Esophagus squamous epithelium (tissue), 5 donors: ENCODE measurements around the gene RIC8A. TPM values are rescaled to one million over a fixed set of nuclear protein-coding genes. Genes with fewer than 3 reads are reported as not detected.

Experiments used
- DNase-seq: peaks from one replicate; lab custom pipeline; 2025; lab: John Stamatoyannopoulos, UW
- H3K27ac ChIP-seq, 4 donors: fragments of 200-600 bp; sonication (generic); one replicate each; pipeline ENCODE4 v1.5.1; 2016 to 2019; ENCODE audit warnings: mild to moderate bottlenecking in 1 of 4
- H3K27me3 ChIP-seq, 4 donors: fragments of 200-600 bp; sonication (generic); 1 replicate in 3 of 4; 2 replicates in 1 of 4; pipeline versions ENCODE4 v1.5.1 to v1.6.0; 2017 to 2021; ENCODE audit warnings: antibody characterized with exemption in 1 of 4
- H3K36me3 ChIP-seq, 3 donors: fragments of 200-600 bp; sonication (generic); one replicate each; pipeline ENCODE4 v1.5.1; 2016 to 2019
- H3K4me1 ChIP-seq, 3 donors: fragments of 200-600 bp; sonication (generic); one replicate each; pipeline ENCODE4 v1.5.1; 2017 to 2019
- H3K4me3 ChIP-seq, 4 donors: fragments of 200-600 bp; sonication (generic); 1 replicate in 3 of 4; 2 replicates in 1 of 4; pipeline ENCODE4 v1.5.1; 2016 to 2019; ENCODE audit warnings: mild to moderate bottlenecking in 2 of 4, moderate library complexity in 1 of 4
- H3K9me3 ChIP-seq, 3 donors: fragments of 200-600 bp; sonication (generic); one replicate each; pipeline ENCODE4 v1.5.1; 2016 to 2019
- CTCF ChIP-seq, 6 experiments: fragments of 450-650 bp in 4 of 6; fragments of 200-600 bp in 2 of 6; sonication (generic) in 2 of 6; IDR thresholded peaks; one replicate each; pipeline ENCODE4 v1.5.1; 2016 to 2019; ENCODE audit warnings: antibody characterized with exemption in 6 of 6, mild to moderate bottlenecking in 4 of 6, moderate library complexity in 4 of 6
- POLR2A ChIP-seq, 4 donors: fragments of 450-650 bp; IDR thresholded peaks; one replicate each; pipeline ENCODE4 v1.6.1; 2017; ENCODE audit warnings: antibody characterized with exemption in 4 of 4, mild to moderate bottlenecking in 4 of 4, moderate library complexity in 3 of 4
- WGBS, 2 donors: methylation state at CpG; one replicate each; pipeline ENCODE4 v1.1.5; 2018; 5-methylcytosine and 5-hydroxymethylcytosine counted together
- intact Hi-C: fragments of 100-400 bp; cut with DNase I; formaldehyde crosslinking; loops from one replicate; pipeline ENCODE4 v1.15.0; 2022
- total RNA-seq, 4 donors: library from RNA; depleted of rRNA; stranded (reverse); fragments of >200 nt; gene quantifications; one replicate each; pipeline ENCODE4 v1.1.0, GENCODE V29; 2016
- donor health status: DM: yes; HTN: yes; CAD: no.

The RIC8A gene
- total RNA-seq, 4 donors from 2014 or later: 48.3 to 71.1 (median 60.2) TPM

- DNase-seq: no peak
- Histone ChIP-seq H3K4me1 (peaks cover 12 to 44% (median 15%) of the 10 kb centered on the region in 3 donors), H3K9me3 (no peaks in the 10 kb centered on the region), H3K27ac (no peak overlapping the region), H3K36me3 (peaks cover 0 to 56% (median 18%) of the 10 kb centered on the region in 3 donors), H3K4me3 (no peak overlapping the region), H3K27me3 (no peaks in the 10 kb centered on the region)
- 78 to 85% methylated on average over 4 to 7 of the region's 7 CpGs for WGBS, 2 donors
- no peak for TF ChIP-seq CTCF (IDR thresholded peaks at IDR 0.05)
- no peak for TF ChIP-seq POLR2A (IDR thresholded peaks at IDR 0.05)
- intact Hi-C loops: no loop called here
Observed at GRCh38 chr11:203056-203944, 4.2 kb upstream of the RIC8A start.

GRCh38 chr11:203945-204586, 3.4 kb upstream of the RIC8A start:
- H3K27ac ChIP-seq: no peak overlapping the region
- peaks cover 13 to 46% (median 15%) of the 10 kb centered on the region in 3 donors for H3K4me1 ChIP-seq
- no peaks in the 10 kb centered on the region for H3K9me3 ChIP-seq
- no peak for DNase-seq
- intact Hi-C loops: no loop called here
- H3K27me3 ChIP-seq: no peaks in the 10 kb centered on the region
- WGBS, 2 donors: 81 to 83% methylated on average over 3 to 4 of the region's 4 CpGs
- H3K36me3 ChIP-seq: peaks cover 0 to 56% (median 18%) of the 10 kb centered on the region in 3 donors
- TF ChIP-seq POLR2A (IDR thresholded peaks at IDR 0.05) (no peak), CTCF (IDR thresholded peaks at IDR 0.05) (no peak)
- no peak overlapping the region for H3K4me3 ChIP-seq

- Histone ChIP-seq H3K36me3 (peaks cover 3 to 60% (median 18%) of the 10 kb centered on the region in 3 donors), H3K4me3 (no peak overlapping the region), H3K27me3 (no peaks in the 10 kb centered on the region), H3K27ac (no peak overlapping the region), H3K9me3 (no peaks in the 10 kb centered on the region), H3K4me1 (peaks cover 18 to 52% (median 21%) of the 10 kb centered on the region in 3 donors)
- TF ChIP-seq CTCF (IDR thresholded peaks at IDR 0.05) (no peak), POLR2A (IDR thresholded peaks at IDR 0.05) (no peak)
- no peak for DNase-seq
- no CpG with 5 or more reads among the region's 12 CpGs for WGBS, 2 donors
- intact Hi-C loops: no loop called here
Observed at GRCh38 chr11:204587-205109, 2.9 kb upstream of the RIC8A start.

GRCh38 chr11:205221-206001, 2.1 kb upstream of the RIC8A start:
- Histone ChIP-seq H3K27me3 (no peaks in the 10 kb centered on the region), H3K27ac (no peak overlapping the region), H3K36me3 (peaks cover 9 to 61% (median 18%) of the 10 kb centered on the region in 3 donors), H3K4me1 (peaks cover 26 to 60% (median 29%) of the 10 kb centered on the region in 3 donors), H3K4me3 (peak overlapping the region in 2 of 4 donors; percentile 80 to 100), H3K9me3 (no peaks in the 10 kb centered on the region)
- TF ChIP-seq CTCF (IDR thresholded peaks at IDR 0.05) (no peak), POLR2A (IDR thresholded peaks at IDR 0.05) (no peak)
- intact Hi-C loops: no loop called here
- WGBS, 2 donors: 90 to 100% methylated on average over 2 to 6 of the region's 16 CpGs
- no peak for DNase-seq
